Mucosa of rectum (tissue), 2 donors: ENCODE results near the gene STPG2.

Experiments
- H3K27ac ChIP-seq, 2 donors: one replicate each; pipeline ENCODE4 v1.7.0; 2013; ENCODE audit warnings: inconsistent platforms in 2 of 2, low read depth in 2 of 2, low read length in 2 of 2
- H3K27me3 ChIP-seq, 2 donors: one replicate each; pipeline ENCODE4 v1.7.0; 2013; ENCODE audit warnings: low read length in 2 of 2; ENCODE audit not compliant: control insufficient read depth in 2 of 2, insufficient read depth in 2 of 2
- H3K36me3 ChIP-seq, 2 donors: one replicate each; pipeline ENCODE4 v1.7.0; 2013; ENCODE audit warnings: low read length in 2 of 2; ENCODE audit not compliant: control insufficient read depth in 2 of 2, insufficient read depth in 2 of 2
- H3K4me1 ChIP-seq, 2 donors: one replicate each; pipeline ENCODE4 v1.7.0; 2013; ENCODE audit warnings: low read length in 2 of 2, mild to moderate bottlenecking in 1 of 2; ENCODE audit not compliant: control insufficient read depth in 2 of 2, insufficient read depth in 2 of 2
- H3K4me3 ChIP-seq, 2 donors: one replicate each; pipeline ENCODE4 v1.7.0; 2013; ENCODE audit warnings: low read length in 2 of 2
- H3K9ac ChIP-seq, 2 donors: one replicate each; pipeline ENCODE4 v1.7.0; 2013; ENCODE audit warnings: low read length in 2 of 2, low read depth in 1 of 2, mild to moderate bottlenecking in 1 of 2
- H3K9me3 ChIP-seq, 2 donors: one replicate each; pipeline ENCODE4 v1.7.0; 2013; ENCODE audit warnings: low read length in 2 of 2; ENCODE audit not compliant: control insufficient read depth in 2 of 2
- donor health status: healthy.
- donor health status: Normal muscosa, but diverticular disease.

The STPG2 gene

GRCh38 chr4:98006814-98007412 is 136.4 kb downstream of the STPG2 start:
- Histone ChIP-seq H3K9me3 (peaks cover 0 to 2% of the 10 kb centered on the region in 2 donors), H3K9ac (no peak overlapping the region), H3K4me3 (no peak overlapping the region), H3K27ac (no peak overlapping the region), H3K27me3 (no peaks in the 10 kb centered on the region), H3K4me1 (no peaks in the 10 kb centered on the region), H3K36me3 (no peaks in the 10 kb centered on the region)

DNA sequence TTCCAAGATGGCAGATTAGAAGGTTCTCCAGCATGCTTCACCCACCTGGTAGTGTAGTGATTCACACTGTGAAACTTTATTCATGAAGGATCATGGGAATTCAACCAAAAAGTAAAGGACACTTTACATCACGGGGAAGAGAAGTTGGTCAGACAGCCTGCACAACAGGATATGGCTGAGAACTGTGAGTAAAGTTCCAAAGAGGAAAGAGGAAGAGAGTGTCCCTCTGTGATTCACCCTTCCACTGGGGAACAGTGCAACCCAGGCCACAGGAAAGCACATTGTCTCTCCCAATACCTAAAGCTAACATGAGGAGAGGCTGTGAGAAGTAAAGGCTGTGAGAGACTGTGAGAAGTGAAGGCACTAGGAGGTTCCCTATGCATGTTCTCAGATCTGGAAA is 137.2 kb downstream of the STPG2 start:
- no peaks in the 10 kb centered on the region for H3K27me3 ChIP-seq
- no peaks in the 10 kb centered on the region for H3K4me1 ChIP-seq
- no peaks in the 10 kb centered on the region for H3K36me3 ChIP-seq
- H3K9ac ChIP-seq = no peak overlapping the region
- H3K27ac ChIP-seq = no peak overlapping the region
- no peak overlapping the region for H3K4me3 ChIP-seq
- peaks cover 0 to 2% of the 10 kb centered on the region in 2 donors for H3K9me3 ChIP-seq

- H3K9me3 ChIP-seq = no peaks in the 10 kb centered on the region
Measured at GRCh38 chr4:98000940-98001339, 142.3 kb downstream of the STPG2 start.

GRCh38 chr4:97998203-97998602 is 145.1 kb downstream of the STPG2 start:
- Histone ChIP-seq H3K4me1 (no peaks in the 10 kb centered on the region), H3K27ac (no peak overlapping the region), H3K9me3 (no peaks in the 10 kb centered on the region), H3K9ac (no peak overlapping the region), H3K27me3 (no peaks in the 10 kb centered on the region), H3K36me3 (no peaks in the 10 kb centered on the region), H3K4me3 (no peak overlapping the region)

More at GRCh38 chr4:98000940-98001339, 142.3 kb downstream of the STPG2 start:
- Histone ChIP-seq H3K36me3 (no peaks in the 10 kb centered on the region), H3K4me3 (no peak overlapping the region), H3K4me1 (no peaks in the 10 kb centered on the region), H3K27me3 (no peaks in the 10 kb centered on the region), H3K27ac (no peak overlapping the region), H3K9ac (no peak overlapping the region)

DNA sequence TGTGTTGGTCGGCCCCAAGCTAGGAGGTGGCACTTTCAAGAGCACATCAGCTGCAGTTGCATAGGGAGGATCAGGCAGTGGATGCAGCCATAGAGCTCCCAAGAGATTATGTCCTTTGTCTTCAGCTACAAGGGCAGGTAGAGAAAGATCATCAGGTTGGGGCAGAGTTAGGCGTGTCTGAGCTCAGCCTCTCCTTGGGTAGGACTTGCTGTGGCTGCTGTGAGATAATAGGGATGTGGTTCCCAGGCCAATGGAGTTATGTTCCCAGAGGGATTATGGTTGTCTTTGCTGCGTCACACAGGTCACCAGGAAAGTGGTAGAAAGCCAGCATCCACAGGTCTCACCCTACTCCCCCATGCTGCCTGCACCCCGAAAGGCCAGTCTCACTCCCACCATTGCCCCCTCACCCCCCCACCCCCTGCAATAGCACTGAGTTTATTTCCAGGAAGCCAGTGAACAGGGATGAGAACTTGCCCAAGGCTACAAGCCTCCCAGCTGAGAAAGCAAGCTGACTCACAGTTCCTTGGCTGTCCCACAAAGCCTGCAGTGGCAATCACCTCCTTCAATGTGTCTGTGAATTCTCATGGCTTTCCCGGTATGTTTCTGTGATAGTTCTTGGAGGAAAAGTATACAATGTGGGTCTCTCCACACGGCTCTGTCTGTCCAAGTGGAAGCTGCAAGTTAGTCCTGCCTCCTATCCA is 148.4 kb downstream of the STPG2 start:
- no peak overlapping the region for H3K4me3 ChIP-seq
- H3K27me3 ChIP-seq = no peaks in the 10 kb centered on the region
- no peaks in the 10 kb centered on the region for H3K36me3 ChIP-seq
- H3K4me1 ChIP-seq = no peaks in the 10 kb centered on the region
- no peak overlapping the region for H3K27ac ChIP-seq
- no peaks in the 10 kb centered on the region for H3K9me3 ChIP-seq
- no peak overlapping the region for H3K9ac ChIP-seq

DNA sequence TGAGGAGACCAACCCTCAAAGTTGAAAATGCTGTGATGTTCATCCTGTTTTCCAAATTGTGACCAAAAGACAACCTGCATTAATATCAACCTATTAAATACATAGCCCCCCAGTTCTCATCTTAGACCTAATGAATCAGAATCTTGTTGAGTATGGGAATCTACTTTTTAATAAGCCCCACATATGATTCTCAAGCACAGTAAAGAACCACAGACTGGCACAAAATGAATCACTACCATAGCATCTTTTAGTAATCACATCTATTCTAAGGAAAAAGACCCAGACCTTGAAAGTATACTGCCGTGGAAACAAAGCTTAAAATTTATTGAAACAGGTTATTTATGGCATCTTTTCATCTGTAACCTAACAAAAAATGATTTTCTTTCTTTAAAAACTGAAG is 152.9 kb downstream of the STPG2 start:
- no peak overlapping the region for H3K27ac ChIP-seq
- H3K4me3 ChIP-seq = no peak overlapping the region
- H3K4me1 ChIP-seq = no peaks in the 10 kb centered on the region
- no peaks in the 10 kb centered on the region for H3K27me3 ChIP-seq
- H3K36me3 ChIP-seq = no peaks in the 10 kb centered on the region
- H3K9ac ChIP-seq = no peak overlapping the region
- no peaks in the 10 kb centered on the region for H3K9me3 ChIP-seq

GRCh38 chr4:97987019-97987648 is 156.1 kb downstream of the STPG2 start:
- Histone ChIP-seq H3K4me3 (no peak overlapping the region), H3K27me3 (no peaks in the 10 kb centered on the region), H3K36me3 (no peaks in the 10 kb centered on the region), H3K9ac (no peak overlapping the region), H3K9me3 (no peaks in the 10 kb centered on the region), H3K27ac (no peak overlapping the region), H3K4me1 (no peaks in the 10 kb centered on the region)

GRCh38 chr4:97984545-97985131 is 158.6 kb downstream of the STPG2 start:
- no peak overlapping the region for H3K4me3 ChIP-seq
- no peaks in the 10 kb centered on the region for H3K9me3 ChIP-seq
- no peak overlapping the region for H3K27ac ChIP-seq
- H3K4me1 ChIP-seq = no peaks in the 10 kb centered on the region
- no peak overlapping the region for H3K9ac ChIP-seq
- H3K27me3 ChIP-seq = no peaks in the 10 kb centered on the region
- no peaks in the 10 kb centered on the region for H3K36me3 ChIP-seq

DNA sequence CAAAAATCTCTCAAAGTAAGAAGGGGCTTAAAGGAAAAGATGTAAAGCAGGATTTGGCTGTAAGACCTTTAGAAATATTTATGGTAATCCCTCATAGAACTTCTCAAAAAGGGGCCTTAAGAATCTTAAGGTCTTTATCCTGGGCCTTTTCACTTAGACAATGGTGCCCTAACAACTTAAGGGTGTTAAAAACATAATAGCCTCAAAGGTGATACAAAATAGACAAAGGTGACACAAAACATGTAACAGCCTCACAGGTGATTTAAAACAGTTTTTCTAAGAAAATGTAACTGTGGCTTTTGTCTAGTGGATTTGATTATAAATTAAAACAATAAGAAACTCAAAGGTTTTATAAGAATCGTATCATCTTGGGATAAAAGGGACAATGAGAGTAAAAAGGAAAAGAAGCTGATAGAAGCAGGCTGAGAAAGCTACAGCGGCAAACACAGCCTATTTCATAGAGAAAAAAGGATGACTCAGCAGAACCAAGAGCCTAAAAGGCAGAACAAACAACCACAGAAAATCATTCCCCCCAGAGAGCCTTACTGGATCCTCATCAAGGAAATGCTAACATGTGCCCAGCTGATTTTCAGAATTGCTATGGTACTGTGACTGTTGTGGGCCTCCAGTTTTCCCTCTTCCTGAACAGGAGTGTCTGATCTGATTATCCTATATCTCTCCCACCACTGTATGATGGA is 164.3 kb downstream of the STPG2 start:
- Histone ChIP-seq H3K4me1 (no peaks in the 10 kb centered on the region), H3K27me3 (no peaks in the 10 kb centered on the region), H3K27ac (no peak overlapping the region), H3K36me3 (no peaks in the 10 kb centered on the region), H3K4me3 (no peak overlapping the region), H3K9ac (no peak overlapping the region), H3K9me3 (no peaks in the 10 kb centered on the region)
